GM12892 (cell line): ENCODE measurements around the gene ACP6.

ENCODE experiments used
- POLR2A ChIP-seq: IDR thresholded peaks from 2 replicates; pipeline ENCODE4 v1.6.1; 2011; ENCODE audit warnings: low read depth, low read length, control low read depth
- POLR2AphosphoS5 ChIP-seq: IDR thresholded peaks from 2 replicates; pipeline ENCODE4 v1.6.1; 2011; ENCODE audit warnings: low read depth, low read length, control low read depth

GRCh38 chr1:147719029-147719698, 48.8 kb upstream of the ACP6 start:
- TF ChIP-seq POLR2A, result no peak
- TF ChIP-seq POLR2AphosphoS5, result no peak
